SH-SY5Y (cell line): ENCODE measurements around the gene GLOD4.

Experiments
- GATA2 ChIP-seq: IDR thresholded peaks from 2 replicates; pipeline ENCODE4 v1.6.1; 2011; ENCODE audit warnings: mild to moderate bottlenecking, low read depth, low read length
- GATA3 ChIP-seq: IDR thresholded peaks from 2 replicates; pipeline ENCODE4 v1.6.1; 2011; ENCODE audit warnings: low read depth, mild to moderate bottlenecking, low read length, moderate library complexity

DNA sequence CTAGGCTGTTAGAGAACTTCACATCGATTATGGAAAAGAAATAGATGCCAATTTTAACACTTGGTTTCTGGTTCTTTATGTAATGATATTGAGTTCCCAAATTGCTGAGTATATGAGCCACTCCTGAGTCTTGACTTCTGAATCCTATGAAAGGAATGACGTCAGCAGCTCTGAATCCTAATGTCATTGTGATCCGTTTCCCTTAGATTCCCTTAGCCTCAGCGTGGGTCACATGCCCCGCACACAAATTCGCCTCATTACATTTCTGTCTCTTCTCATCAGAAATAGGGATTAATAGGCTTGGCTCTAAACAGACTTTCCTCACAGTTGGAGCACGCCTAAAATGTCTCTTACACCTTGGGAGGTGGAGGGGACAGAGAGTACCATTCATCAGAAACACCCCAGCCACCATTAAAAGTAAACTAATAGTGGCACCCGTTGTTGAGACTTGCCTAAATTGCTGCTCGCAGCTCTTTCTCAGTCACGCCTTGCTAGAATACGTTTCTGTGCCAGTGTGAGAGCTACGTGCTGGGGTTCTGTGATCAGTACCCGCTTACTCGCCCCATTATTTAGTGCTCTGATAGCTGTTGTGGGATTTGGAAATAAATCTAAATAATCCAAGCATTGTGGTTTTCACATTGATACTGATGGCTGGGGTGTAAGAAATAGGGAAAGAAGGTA lies 7.2 kb upstream of the GLOD4 start:
- no peak for TF ChIP-seq GATA3
- TF ChIP-seq GATA2: no peak
